GM18517 (cell line): ENCODE measurements around the gene TFAP2E.

Source experiments
- ATAC-seq: cut with Tn5 transposase; IDR thresholded peaks from one replicate; pipeline ENCODE4 v1.9.1; 2021; ENCODE audit warnings: mild to moderate bottlenecking, moderate library complexity; ENCODE audit not compliant: unreplicated experiment

Gene TFAP2E

GRCh38 chr1:35573198-35574124 is at the start of gene TFAP2E:
Gene TFAP2E (plus strand): TSS chr1:35573314. CDS start chr1:35573578, 264 bp downstream.
- ATAC-seq = no peak

- no peak for ATAC-seq
Observed at GRCh38 chr1:35524106-35524505, 49.0 kb upstream of the TFAP2E start.

- no peak for ATAC-seq
Observed at GRCh38 chr1:35530168-35530567, 42.9 kb upstream of the TFAP2E start.

DNA sequence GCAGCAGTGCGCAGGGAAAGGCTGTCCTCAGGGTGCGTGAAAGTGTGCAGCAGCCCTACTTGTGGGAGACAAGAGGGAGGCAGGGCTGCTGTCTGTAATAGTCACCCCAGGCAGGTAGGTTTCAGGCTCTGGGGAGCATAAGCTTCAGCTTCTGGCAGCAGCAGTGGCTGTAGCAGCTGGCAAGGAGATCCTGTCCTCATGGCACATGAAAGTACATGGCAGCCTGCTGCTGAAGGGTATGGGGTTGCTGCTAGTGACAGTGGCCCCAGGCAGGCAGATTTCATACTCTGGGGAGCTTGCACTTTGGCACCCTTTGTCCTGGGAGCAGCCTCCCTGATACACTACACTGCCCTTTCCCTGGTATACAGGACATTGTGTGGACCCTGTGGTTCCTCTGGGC is 42.2 kb upstream of the TFAP2E start:
- no peak for ATAC-seq

GRCh38 chr1:35531368-35531767 is 41.7 kb upstream of the TFAP2E start:
- no peak for ATAC-seq

DNA sequence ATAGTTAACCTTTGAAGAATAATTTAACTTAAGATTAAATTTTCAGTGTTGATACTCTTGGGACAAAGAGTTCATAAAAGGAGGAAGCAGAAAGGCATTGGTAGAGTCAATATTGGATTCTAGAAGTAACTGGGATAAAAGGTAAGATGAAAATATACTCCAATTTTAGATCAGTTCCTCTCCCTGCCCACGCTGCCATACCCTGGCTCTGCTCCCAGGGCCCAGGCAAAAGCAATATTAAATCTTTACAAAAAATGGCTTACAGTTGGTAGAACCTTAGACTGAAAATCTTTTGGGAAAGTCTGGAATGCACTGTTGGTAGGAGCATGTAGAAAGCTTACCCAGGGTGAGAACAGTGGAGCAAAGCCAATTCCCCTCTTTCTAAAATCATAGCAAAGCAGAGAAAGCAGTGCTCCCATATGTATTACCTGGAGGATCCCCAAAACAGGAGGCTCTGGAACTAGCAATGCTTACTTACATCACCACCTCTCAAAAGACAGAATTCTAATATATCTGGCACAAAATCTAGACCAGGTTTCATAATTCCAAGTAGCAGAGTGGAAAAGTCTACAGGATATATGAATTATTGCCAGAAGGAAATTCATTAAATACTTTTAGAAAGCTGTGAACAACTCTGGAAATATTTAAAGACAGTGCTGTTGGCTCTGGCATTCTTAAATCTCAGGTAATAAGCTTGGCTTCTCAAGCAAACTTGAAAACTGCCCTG is 40.5 kb upstream of the TFAP2E start:
- ATAC-seq = no peak

- no peak for ATAC-seq
Observed at GRCh38 chr1:35533586-35533985, 39.5 kb upstream of the TFAP2E start.

GRCh38 chr1:35535243-35535642 is 37.9 kb upstream of the TFAP2E start:
- ATAC-seq = no peak

DNA sequence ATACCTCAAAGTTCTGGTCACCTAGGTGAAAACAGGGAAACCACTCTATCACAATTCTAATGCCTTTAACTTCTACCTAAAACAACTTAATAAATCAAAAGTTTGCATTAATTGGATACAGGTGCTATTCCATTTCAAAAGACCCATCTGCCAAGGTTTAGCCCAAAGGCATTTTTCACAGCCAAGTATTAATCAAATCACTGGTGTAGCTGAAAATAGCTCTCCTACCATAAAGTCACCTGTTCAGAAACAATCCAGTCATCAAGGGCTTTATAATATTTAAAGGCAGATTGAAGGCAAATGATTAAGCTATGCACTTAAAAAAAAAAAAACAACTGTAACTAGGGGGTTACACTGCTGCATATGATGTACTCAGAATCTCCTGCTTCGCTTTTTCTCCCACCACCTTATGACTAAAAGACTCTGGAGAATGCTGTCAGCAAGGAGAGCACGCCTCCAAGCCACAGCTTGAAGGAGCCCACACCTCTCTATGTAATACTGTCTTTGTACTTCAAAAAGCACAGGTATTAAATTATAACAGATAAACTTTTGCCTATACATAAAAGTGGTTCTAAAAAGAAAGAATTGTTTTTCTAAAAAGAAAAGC is 36.5 kb upstream of the TFAP2E start:
- no peak for ATAC-seq

DNA sequence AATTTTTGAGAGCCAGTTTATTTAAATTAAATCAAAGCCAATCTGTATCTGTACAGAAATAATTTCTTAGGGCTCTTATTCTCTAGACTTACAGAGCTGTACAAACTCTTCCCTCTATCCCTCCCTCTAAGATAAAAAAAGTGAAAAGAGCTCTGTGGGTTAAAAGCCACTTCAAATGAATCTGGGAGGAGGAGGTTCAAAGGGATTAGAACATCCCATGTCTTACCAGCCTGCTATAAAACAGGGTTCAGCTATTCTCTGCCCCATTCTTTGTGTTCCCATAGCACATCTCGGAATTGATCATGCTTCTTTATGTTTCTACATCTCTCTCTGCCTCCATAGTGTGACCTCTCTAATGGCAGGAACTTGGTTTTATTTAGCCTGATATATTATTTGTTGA is 35.3 kb upstream of the TFAP2E start:
- ATAC-seq = no peak

- ATAC-seq = no peak
Observed at GRCh38 chr1:35539073-35539823, 33.9 kb upstream of the TFAP2E start.

- ATAC-seq = no peak
Observed at GRCh38 chr1:35539824-35540261, 33.3 kb upstream of the TFAP2E start.

DNA sequence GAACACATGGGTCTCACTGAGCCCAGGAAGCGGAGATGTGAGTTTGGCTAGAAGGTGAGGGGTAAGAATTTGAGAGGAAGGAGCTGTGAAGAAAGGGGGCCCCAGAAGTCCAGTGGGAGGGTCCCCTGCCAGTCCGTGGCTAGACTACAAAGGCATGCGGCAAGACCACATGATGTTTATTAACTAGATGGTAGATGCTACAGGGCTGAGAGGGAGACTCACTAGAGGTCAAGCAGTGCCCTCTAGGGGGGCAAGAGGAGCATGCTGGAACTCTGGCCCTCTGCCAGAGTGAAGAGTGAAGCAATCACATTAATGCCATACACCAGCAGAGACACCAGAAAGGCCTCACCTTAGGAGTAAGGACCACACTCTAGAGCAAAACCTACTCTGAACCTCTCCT is 28.1 kb upstream of the TFAP2E start:
- ATAC-seq = no peak

DNA sequence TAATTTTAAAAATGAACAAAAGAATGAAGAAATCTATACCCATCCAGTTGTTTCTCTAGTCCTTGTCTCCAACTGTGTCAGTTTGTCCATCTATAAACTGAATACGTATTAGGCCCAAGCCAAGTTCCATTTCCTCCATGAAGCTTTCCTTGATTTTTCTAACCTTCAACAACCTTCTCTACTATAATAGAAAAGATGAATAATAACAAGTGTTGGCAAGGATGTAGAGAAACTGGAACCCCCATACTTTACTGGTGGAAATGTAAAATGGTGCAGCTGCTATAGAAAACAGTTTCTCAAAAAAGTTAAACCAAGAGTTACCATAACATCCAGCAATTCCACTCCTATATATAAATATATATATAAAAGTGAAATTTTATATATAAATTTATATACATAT is 26.5 kb upstream of the TFAP2E start:
- ATAC-seq = no peak

DNA sequence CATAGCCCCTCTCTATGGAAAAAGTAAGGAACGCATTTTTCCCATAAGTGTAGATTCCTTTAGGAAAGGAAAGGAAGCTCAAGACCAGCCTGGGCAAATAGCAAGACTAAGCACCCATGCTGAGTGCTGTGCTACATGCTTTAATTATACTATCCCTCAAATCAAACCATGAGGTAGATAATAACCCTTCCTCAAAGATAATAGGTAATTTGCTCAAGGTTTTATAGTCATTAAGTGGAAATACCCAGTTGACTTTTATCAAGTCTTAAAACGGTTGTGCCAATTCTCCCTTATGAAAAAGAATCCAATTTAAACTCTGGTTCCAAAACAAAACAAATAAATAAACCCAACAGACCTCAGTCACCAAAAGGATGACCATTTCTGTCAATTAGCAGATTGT is 19.3 kb upstream of the TFAP2E start:
- ATAC-seq = no peak

- no peak for ATAC-seq
Observed at GRCh38 chr1:35554266-35555211, 18.6 kb upstream of the TFAP2E start.

DNA sequence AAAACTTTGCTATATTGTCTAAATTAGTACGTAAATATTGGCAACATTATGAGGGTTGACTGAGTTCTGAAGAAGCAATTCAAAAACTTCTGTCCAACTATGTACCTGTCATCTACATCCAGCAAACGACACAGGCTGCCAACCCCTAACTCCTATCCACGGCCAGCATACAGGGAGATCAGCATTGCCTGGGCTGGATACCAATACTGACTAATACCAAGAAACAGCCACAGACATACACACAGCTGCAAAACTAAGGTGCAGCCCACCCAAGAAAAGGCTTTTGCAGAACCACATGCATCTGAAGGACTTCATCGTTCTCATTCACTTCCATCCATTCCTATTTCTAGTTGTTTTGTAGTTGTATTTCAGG is 17.9 kb upstream of the TFAP2E start:
- ATAC-seq = no peak

- ATAC-seq = no peak
Observed at GRCh38 chr1:35555601-35556477, 17.3 kb upstream of the TFAP2E start.
